Measurements from ENCODE around the gene CHMP1B. TPM values are rescaled to one million over a fixed set of nuclear protein-coding genes. Genes with fewer than 3 reads are reported as not detected.

The CHMP1B gene
- total and polyA plus RNA-seq, 9 of the 15 experiments (the other 6 are each of a cell fraction or from before 2014, with no cell fraction given) = 12.3 to 29.9 (median 19.0) TPM

DNA sequence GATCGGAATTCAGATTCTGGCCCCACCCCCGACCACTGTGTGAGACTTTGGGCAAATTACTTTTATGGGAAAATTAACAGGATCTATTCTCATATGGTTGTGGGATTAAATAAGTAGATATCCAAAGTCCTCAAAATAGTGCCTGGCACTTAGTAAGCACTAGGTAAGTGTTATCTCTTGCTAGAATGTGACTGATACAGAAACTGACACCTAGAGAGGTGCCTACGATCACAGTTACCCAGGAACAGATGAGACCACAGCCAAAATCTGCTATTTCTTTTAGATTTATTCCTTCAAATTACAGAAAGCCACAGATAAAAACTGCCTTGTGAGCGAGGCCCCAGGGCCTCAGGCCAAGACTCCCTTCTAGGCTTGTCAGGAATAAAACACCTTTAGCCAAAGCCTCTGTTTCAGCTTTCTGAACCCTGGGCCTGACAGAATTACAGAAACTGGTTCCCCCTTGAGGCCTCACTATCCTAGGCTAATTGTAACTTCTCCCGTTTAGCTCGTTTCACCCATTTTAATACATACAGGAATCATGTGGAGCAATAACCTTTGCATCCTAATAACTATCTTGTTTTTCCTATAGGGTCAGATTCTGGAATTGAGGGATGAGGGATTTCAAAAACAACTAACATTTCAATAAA lies 22.3 kb upstream of the CHMP1B start:
- DNase-seq (ENCODE audit: extremely low read depth in 1 of 4, low spot score in 3 of 4) = no peak
- H3K4me2 ChIP-seq (ENCODE audit: insufficient read depth, low read length) = no peak overlapping the region
- no peak overlapping the region for H3K9ac ChIP-seq (ENCODE audit: insufficient read depth in 1 of 2, low read depth in 2 of 2, low read length in 2 of 2)
- intact Hi-C loops (cut with micrococcal nuclease) = no loop called here
- ATAC-seq = peak; percentile 39; the same call in 2 of the 3 replicates
- ChIA-PET CTCF (ENCODE audit: low intra/inter-chr PET ratio) (no interaction called here), POLR2A (interaction anchor here (0.7 to 1.1 kb wide), 2 partner anchors 15 to 21 kb away, joined by 4 to 6 read pairs; no protein-coding TSS in a partner anchor)
- H4K20me1 ChIP-seq (replicated peaks; ENCODE audit: control insufficient read depth, insufficient read depth, low read length) = no peaks in the 10 kb centered on the region
- H3K79me2 ChIP-seq (ENCODE audit: control insufficient read depth, insufficient read depth, low read length) = no peaks in the 10 kb centered on the region
- H3K27ac ChIP-seq (ENCODE audit: extremely low read depth, low read depth, low read length) = no peak overlapping the region
- no peaks in the 10 kb centered on the region for H3K27me3 ChIP-seq (ENCODE audit: control insufficient read depth in 2 of 2, insufficient read depth in 2 of 2, low read length in 2 of 2)
- no peak overlapping the region for H2AFZ ChIP-seq (ENCODE audit: low read depth, low read length)
- H3K4me1 ChIP-seq (replicated peaks in 1 of 2; ENCODE audit: control insufficient read depth in 2 of 2, insufficient read depth in 2 of 2, low read length in 2 of 2) = no peaks in the 10 kb centered on the region
- in situ Hi-C loops (cut with MboI) = no loop called here
- no peak for FAIRE-seq
- no peaks in the 10 kb centered on the region for H3K9me3 ChIP-seq (replicated peaks; ENCODE audit: control insufficient read depth, insufficient read depth, low read depth, low read length)
- 34% methylated on average over 6 of the region's 6 CpGs for WGBS (ENCODE audit: insufficient coverage, low coverage, missing lambda C conversion rate)
- BruUV-seq (replicated peaks) = no TSS peak
- H3K36me3 ChIP-seq (ENCODE audit: control insufficient read depth, insufficient read depth, low read length) = no peaks in the 10 kb centered on the region
- H3K9me1 ChIP-seq (ENCODE audit: control insufficient read depth, insufficient read depth, low read length) = no peaks in the 10 kb centered on the region
- H3K4me3 ChIP-seq = no peak overlapping the region
- TF ChIP-seq ZNF3 (CRISPR knock-in tag; IDR thresholded peaks at IDR 0.05) (no peak), POLR2AphosphoS2 (IDR thresholded peaks at IDR 0.05; ENCODE audit: low read length) (no peak), ZBTB8A (IDR thresholded peaks at IDR 0.05; ENCODE audit: partially characterized antibody) (no peak), NFIC (IDR thresholded peaks at IDR 0.05) (no peak), GABPB2 (CRISPR knock-in tag; conservative IDR thresholded peaks at IDR 0.05) (no peak), ZNF311 (CRISPR knock-in tag; IDR thresholded peaks at IDR 0.05) (no peak), MBD2 (IDR thresholded peaks at IDR 0.05; ENCODE audit: borderline replicate concordance, low read depth) (no peak), PCBP2 (IDR thresholded peaks at IDR 0.05; ENCODE audit: low read depth, low read length, poor library complexity, severe bottlenecking) (no peak), ZBTB7A (IDR thresholded peaks at IDR 0.05; ENCODE audit: borderline replicate concordance, control insufficient read depth, low read depth, low read length) (no peak), FOXP1 (CRISPR knock-in tag; IDR thresholded peaks at IDR 0.05) (no peak), RUNX1 (IDR thresholded peaks at IDR 0.05; ENCODE audit: low read depth) (no peak)
- TF ChIP-seq, protein P1, sequence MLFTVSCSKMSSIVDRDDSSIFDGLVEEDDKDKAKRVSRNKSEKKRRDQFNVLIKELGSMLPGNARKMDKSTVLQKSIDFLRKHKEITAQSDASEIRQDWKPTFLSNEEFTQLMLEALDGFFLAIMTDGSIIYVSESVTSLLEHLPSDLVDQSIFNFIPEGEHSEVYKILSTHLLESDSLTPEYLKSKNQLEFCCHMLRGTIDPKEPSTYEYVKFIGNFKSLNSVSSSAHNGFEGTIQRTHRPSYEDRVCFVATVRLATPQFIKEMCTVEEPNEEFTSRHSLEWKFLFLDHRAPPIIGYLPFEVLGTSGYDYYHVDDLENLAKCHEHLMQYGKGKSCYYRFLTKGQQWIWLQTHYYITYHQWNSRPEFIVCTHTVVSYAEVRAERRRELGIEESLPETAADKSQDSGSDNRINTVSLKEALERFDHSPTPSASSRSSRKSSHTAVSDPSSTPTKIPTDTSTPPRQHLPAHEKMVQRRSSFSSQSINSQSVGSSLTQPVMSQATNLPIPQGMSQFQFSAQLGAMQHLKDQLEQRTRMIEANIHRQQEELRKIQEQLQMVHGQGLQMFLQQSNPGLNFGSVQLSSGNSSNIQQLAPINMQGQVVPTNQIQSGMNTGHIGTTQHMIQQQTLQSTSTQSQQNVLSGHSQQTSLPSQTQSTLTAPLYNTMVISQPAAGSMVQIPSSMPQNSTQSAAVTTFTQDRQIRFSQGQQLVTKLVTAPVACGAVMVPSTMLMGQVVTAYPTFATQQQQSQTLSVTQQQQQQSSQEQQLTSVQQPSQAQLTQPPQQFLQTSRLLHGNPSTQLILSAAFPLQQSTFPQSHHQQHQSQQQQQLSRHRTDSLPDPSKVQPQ (CRISPR knock-in tag; IDR thresholded peaks at IDR 0.05; ENCODE audit: borderline replicate concordance) = no peak
- TF ChIP-seq, protein P2, sequence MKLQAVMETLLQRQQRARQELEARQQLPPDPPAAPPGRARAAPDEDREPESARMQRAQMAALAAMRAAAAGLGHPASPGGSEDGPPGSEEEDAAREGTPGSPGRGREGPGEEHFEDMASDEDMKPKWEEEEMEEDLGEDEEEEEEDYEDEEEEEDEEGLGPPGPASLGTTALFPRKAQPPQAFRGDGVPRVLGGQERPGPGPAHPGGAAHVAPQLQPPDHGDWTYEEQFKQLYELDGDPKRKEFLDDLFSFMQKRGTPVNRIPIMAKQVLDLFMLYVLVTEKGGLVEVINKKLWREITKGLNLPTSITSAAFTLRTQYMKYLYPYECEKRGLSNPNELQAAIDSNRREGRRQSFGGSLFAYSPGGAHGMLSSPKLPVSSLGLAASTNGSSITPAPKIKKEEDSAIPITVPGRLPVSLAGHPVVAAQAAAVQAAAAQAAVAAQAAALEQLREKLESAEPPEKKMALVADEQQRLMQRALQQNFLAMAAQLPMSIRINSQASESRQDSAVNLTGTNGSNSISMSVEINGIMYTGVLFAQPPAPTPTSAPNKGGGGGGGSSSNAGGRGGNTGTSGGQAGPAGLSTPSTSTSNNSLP (IDR thresholded peaks at IDR 0.05; ENCODE audit: borderline replicate concordance, low read depth, low read length) = no peak
